Stimulated activated naive CD8-positive, alpha-beta T cell treated with anti-CD3 and anti-CD28 coated beads, Interleukin-15, Interleukin-2, amounts not matched to agents 100 U/mL and 50 U/mL, for 24 hours (primary cell): ENCODE measurements around the gene REEP6.
A peak's percentile ranks its signal among the peaks of the same experiment; 100 is the strongest.
"Not testable (repeated sequence)": the region's sequence is repeated elsewhere in the genome, so short reads cannot be mapped to it uniquely, and the experiment has no call there.

ENCODE experiments used
- ATAC-seq: fragments of 150-1000 bp; cut with Tn5 transposase; one replicate; pipeline ENCODE4 v1.10.0; 2021
- DNase-seq: peaks from one replicate; pipeline ENCODE4 v3.0.0; 2021

The REEP6 gene

DNA sequence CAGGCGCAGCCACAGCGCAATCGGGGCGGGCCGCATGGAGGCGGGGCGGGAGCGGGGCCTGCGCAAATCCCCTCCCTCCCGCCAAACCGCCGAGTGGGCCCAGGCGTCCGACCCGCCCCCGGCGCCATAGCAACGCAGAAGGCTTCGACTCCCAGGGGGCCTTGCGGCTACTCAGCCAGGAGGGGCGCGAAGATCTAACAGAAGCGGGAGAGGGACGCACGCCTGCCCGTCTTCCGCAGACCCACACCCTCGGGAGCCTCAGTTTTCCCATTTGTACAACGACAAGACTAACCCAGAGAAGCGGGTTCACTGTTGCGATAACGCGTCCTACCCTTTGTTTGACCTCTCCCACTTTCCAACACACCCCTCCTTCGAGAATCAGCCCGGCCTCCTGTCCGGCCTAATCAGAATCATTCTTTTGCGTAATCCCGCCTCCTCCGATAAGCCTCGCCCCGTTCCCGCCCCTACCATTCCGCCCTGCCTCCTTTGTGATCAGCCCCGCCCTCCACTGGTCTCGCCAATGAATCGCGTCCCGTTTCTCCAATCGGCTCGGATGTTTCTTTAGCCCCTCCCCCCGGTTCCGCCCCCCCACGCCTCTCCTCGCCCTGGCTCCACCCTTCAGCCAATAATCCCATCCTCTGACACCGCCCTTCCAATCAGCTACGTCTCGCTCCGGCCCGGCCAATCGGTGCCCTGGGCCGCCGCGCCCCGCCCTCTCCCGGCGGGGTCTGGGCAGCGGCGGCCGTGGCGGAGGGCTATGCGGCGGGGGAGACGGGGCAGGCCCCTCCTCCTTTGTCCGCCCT lies 469 bp upstream of the REEP6 start, which contains the start of gene PCSK4:
TSS of gene PCSK4 (minus strand) at position 40 of the 803 bp plus-strand sequence. CDS start at position 36, 4 bp downstream.
- DNase-seq (peak; percentile 97), ATAC-seq (peak; percentile 94)

DNA sequence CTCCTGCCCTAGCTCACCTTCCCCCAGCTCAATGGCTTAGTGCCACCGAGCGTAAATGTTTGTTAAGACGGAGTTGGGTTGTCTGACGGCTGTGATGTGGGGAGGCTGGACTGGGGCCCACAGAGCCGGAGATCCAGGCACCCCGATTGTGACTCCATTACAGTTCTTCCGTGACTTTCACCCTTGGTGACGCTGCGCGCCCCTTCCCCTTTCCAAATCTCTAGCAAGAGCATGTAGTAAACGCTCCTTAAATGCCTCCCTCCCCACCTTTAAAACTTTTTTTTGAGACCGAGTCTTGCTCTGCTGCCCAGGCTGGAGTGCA lies 829 bp downstream of the REEP6 start:
- ATAC-seq (no peak), DNase-seq (no peak)

DNA sequence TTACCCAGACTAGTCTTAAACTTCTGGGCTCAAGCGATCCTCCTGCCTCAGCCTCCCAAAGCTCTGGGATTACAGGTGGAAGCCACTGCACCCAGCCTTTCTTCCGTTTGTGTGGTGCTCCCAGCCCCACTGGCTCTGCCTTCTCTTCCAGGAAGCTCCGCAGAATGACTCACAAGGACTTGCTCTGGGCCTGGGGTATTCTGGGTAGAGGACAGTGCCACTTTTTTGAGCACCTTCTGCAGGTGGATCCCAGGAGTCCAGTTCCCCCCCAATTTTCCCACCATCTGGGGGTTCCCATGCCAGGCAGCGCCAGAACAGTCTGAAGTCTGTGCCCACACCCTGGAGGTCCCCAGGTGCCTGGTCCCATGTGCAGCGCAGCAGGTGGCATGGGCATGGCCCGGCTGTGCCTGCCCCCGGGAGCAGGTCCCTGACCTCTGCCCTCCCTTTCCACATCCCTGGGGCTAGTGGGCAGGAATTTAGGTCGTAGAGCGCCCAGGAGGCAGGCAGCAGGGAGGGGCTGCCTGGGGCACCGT lies 1.6 kb downstream of the REEP6 start:
- no peak for ATAC-seq
- DNase-seq = no peak

DNA sequence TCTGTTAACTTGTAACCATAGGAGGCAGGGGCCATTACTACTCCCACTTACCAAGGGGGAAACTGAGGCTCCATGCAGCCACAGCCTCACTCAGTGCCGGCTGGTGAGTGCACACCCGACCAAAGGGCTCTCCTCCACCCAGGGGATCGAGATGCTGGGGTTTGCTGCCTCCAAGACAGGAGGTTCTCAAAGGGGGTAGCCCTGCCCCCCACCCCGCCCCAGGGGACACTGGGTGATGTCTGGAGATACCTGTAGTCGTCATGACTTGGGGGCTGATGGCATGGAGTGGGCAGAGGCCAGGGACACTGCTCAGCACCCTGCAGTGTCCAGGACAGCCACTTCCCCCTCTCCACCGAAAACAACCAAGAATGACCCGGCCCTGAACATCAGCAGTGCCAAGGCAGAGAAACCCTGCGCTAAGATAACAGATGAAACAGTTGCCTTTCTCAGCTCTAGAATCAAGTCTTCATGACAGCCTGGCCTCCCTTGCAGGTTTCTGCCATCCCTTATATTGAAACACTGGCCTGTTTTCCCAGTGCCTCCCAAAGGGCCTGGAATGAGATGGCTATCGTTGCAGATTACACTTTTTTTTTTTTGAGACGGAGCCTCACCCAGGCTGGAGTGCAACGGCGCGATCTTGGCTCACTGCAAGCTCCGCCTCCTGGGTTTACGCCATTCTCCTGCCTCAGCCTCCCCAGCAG lies 3.3 kb downstream of the REEP6 start:
- ATAC-seq (no peak), DNase-seq (no peak)

DNA sequence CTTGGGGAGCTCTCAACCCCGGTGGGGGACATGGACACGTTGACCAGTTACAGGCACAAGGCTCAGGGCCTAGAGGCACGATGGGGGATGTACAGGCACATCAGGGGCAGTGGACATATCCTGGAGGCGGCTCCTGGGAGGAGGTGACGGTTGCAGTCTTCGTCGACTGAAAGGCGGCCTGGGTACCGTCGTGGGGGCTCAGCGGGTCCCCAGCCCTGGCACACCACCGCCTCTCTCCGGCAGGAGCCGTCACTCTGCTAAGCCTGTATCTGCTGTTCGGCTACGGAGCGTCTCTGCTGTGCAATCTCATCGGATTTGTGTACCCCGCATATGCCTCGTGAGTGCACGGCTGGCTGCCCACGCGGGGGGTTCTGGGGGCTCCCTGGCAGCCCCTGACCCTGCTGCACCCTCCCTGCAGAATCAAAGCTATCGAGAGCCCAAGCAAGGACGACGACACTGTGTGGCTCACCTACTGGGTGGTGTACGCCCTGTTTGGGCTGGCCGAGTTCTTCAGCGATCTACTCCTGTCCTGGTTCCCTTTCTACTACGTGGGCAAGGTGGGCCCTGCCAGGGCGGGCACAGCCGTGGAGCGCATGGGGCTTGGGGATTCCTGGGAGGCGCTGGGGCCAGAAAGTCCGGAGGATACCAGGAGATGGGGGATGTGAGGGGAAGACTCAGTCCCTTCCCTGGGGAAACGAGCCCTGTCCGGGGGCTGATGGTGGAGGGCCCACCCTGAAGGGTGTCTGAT lies 4.2 kb downstream of the REEP6 start:
- no peak for DNase-seq
- no peak for ATAC-seq

DNA sequence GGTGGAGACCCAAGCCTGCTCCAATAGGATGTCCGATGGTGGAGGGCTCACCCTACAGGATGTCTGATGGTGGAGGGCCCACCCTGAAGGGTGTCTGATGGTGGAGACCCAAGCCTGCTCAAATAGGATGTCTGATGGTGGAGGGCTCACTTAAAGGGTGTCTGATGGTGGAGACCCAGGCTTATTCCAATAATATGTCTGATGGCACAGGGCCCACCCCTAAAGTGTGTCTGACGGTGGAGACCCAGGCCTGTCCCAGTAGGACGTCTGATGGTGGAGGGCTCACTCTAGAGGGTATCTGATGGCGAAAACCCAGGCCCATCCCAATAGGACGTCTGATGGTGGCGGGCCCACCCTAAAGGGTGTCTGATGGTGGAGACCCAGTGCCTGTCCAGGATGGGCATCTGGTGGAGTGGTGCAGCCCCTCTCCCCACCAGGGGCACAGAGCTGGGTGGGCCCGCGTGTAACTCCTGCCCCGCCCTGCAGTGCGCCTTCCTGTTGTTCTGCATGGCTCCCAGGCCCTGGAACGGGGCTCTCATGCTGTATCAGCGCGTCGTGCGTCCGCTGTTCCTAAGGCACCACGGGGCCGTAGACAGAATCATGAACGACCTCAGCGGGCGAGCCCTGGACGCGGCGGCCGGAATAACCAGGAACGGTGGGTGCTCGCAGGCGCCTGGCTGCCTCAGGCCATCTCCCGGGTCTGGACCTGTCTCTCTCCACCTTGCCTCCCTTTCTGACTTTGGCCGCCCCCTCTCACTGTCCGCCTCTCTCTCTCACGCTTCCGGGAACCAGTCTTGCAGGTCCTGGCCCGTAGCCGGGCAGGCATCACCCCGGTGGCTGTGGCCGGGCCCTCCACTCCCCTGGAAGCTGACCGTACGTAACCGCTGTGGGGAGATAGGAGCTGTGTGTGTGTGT lies 5.1 kb downstream of the REEP6 start:
- no peak for ATAC-seq
- DNase-seq = no peak

DNA sequence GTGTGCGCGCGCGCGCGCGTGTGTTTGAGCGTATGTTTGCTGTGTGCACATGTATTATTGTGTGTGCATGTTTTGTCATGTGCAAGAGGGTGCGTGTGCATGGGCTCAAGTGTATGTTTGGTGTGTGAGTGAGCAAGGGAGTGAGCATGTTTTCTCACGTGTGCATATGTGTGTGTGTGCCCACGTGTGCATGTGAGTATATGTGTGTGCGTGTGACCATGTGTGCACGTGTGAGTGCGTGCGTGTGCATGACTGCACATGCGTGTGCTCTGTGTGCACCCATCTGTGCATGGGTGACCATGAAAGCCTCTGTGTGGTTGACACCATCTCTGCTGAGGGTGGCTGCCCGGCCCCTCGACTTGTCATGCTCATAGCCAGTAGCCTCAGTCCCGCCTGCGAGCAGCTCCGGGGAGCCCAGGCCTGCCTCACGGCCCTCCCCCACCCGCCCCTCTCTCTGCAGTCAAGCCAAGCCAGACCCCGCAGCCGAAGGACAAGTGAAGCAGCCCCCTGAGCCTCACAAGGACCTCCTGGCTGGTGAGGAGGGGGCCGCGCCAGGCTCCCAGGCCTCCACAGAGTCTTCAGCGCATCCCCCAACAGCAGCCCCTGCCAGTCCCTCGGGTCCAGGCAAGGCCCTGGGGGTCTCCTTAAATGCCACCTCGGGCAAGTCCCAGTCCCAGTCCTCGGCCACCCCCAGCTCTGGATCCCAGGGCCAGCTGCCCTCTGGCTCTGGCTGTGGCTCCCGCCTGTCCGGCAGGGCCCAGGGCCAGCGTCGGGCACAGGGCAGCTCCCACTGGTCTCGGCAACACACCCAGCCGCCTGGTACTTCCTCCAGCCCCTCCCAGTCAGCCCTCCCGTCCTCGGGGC lies 6.0 kb downstream of the REEP6 start:
- ATAC-seq (no peak), DNase-seq (no peak)

DNA sequence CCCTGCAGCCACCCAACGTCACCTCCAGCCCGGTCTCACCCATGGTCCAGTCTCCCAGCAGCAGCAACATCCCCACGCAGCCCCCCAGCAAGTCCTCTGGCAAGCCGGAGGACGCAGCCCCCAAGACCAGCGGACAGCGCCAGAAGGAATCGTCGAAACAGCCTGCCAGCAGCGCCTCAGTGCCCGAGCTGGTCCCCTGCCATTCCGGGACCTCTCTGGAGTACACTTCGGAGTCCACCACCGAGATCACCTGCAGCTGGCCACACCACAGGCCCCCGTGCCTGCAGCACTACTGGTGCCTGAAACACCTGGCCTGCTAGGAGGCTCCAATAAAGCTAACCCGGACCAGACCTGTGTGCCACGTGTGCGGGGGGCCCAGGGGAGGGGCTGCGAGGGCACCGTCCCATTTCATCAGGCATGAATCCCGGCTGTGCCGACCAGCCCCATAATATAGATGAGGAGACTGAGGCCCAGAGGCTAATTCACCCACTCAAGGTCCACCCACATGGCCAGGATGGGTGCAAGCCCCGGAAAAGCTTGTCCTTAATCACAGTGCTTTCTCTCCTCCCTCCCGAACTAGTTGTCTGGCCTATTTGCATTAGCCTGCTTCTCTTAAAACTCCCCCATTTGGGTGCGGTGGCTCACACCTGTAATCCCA lies 6.7 kb downstream of the REEP6 start:
- DNase-seq = no peak
- ATAC-seq = no peak

DNA sequence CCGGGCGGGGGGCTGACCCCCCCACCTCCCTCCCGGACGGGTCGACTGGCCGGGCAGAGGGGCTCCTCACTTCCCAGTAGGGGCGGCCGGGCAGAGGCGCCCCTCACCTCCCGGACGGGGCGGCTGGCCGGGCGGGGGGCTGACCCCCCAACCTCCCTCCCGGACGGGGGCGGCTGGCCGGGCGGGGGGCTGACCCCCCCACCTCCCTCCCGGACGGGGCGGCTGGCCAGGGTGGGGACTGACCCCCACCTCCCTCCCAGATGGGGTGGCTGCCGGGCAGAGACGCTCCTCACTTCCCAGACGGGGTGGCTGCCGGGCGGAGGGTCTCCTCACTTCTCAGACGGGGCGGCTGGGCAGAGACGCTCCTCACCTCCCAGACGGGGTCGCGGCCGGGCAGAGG lies 8.2 kb downstream of the REEP6 start:
- not testable (repeated sequence) for DNase-seq, ATAC-seq

DNA sequence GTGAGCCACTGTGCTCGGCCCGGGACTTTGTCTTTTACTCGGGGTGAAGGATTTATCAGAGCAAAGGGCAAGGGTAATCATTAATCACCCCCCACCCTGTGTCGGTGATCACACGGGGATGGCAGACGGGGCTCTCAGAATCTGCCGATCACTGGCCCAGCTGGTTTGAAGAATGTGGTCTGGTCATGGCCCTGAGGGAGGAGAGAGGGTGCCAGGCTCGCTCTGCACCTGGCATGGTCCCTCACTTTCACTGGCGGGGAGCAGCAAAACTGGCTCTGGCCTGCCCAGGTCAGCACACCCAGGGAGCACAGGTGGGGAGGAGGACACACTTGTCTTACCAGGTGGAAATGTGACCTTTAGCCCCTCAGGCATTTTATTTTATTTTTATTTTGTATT lies 10.2 kb downstream of the REEP6 start:
- ATAC-seq (no peak), DNase-seq (no peak)

DNA sequence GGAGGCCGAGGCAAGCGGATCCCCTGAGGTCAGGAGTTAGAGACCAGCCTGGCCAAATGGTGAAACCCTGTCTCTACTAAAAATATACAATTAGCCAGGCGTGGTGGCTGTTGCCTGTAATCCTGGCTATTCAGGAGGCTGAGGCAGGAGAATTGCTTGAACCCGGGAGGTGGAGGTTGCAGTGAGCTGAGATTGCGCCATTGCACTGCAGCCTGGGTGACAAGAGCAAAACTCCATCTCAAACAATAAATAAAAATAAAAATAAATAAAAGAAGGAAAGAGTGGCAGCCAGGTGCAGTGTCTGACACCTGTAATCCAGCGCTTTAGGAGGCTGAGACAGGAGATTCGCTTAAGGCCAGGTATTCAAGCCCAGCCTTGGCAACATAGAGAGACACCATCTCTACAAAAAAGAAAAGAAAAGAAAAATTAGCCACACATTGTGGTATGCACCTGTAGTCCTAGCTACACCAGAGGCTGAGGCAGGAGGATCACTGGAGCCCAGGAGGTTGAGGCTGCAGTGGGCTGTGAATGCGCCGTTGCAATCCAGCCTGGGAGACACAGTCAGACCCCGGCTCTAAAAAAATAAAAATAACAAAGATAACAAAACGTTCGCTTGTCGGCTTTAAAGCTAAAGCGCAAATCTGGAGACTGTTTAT lies 11.6 kb downstream of the REEP6 start:
- DNase-seq = no peak
- no peak for ATAC-seq

DNA sequence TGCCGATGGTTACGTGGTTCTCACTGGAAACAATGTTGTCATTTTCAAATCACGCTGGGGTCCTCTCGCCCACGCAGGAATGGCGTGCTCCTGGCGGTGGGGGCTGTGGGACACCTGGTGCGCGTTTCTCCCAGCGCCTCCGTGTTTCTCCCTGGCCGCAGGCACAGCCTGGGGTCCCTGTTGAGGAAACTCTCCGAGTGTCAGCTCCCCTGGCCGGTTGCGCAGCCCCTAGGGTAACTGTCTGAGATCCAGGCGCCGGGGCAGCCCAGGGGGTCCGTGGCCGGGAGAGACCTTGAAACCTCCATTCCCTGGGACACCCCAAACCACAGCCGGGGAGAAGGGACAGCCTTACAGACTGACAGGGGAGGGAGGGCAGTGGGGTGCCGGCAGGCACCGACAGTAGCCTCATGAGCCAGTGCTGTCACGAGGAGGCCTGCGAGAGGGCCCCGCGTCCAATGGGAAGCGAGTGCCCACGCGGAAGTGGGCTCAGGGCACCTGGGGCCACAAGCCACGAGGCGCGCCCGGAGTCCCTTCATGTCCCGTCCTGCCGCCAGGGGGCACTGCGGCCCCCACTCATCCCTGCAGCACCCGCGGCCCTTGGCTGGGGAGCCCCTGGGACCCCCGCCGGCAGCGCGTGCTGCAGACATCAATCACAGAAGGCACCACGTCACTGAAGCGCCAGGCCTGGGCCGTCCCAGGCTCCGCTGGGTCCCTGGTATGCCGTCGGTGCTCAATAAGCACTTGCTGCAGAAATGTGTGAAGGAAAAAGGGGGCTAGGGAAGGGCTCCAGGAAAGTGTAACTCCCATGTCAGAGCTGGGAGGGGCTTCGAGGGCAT lies 12.3 kb downstream of the REEP6 start:
- ATAC-seq = peak; percentile 58
- DNase-seq = peak; percentile 83

DNA sequence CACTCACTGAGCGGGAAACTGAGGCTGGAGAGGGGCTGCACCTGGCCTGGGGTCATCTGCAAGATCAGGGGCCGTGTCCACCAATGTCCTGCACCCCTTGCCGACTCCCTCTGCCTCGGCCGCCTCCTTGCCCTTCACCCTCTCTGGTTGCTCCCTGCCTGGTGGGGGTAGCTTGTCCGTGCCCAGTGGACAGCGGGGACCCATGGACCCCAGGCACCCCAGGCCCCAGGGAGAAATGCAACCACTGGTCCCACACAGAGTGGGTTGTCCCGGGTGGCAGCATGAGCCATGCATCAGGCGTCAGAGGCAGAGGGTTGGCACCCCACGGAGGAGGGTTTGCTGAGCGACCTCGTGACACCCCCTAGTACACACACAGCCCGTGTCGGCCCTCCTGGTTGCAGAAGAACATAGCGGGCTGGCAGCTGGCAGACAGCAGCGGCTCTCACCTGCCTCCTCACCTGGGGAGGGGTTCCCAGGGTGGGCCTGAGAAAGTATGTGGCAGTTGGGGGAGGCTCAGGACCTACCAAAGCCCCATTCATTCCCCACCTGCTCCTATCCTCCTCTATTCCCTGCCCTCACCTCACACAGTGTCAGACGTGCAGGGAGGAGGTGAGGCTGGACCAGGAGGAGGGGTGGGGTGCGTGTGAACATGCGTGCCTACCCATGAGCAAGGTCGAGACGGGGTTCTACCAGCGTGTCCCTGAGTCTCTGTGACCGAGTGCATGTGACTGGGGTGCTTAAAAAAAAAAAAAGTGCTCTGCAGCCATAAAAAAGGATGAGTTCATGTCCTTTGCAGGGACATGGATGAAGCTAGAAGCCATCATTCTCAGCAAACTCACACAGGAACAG lies 13.2 kb downstream of the REEP6 start:
- ATAC-seq (no peak), DNase-seq (no peak)

DNA sequence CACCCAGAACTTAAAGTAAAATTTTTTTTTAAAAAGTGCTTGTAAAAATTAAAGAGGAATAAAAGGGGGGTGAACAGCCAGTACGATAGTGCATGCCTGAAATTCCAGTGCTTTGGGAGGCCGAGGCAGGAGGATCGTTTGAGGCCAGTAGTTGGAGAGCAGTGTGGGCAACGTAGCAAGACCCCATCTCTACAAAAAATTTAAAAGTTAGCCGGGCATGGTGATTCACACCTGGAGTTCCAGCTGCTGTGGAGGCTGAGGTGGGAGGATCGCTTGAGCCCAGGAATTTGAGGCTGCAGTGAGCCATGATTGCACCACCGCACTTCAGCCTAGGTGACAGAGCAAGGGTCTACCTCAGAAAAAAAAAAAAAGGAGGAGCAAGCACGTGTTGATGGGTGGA lies 14.0 kb downstream of the REEP6 start:
- ATAC-seq = no peak

DNA sequence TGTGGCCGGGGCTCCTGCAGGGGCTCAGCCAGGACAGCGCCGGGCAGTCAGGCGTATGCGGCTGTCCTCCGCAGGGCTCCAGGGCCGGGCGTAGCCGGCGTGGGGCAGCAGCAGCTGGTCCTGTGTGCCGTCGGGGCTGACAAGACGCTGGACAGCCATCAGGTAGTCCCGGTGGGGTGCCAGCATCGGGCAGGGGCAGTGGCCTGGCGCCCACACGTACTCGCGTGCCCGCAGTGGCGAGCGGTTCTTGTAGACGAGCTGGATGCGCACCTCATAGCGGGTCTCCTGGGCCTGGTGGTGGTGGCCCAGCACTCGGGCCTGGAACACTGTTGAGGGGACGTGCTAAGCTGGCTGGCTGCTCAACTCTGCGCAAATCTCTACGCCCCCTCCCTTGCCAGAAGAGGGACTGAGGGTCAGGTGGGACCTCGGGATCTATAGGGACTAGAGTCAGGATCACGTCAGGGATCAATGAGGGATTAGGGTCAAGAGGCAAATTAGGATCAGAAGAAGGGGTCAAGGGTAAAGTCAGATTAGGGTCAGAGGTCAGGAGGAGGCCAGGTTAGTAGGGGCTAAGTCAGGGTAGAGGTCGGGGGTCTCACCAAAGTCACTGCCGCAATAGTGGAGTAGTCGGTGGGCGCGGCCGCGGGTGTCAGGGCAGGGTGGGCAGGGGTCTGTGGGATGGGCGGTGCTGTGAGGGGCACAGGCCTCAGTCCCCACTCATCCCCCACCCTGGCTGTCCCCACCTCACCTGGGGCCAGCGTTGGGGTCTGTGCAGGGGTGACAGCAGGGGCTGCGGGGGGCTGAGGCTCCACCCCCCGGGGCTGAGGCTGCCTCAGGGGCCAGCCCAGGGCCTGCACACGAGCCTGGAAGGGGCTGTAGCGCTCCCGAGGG lies 15.3 kb downstream of the REEP6 start:
- DNase-seq (no peak), ATAC-seq (no peak)

More for the DNA sequence above, 14.0 kb downstream of the REEP6 start:
- DNase-seq = no peak

DNA sequence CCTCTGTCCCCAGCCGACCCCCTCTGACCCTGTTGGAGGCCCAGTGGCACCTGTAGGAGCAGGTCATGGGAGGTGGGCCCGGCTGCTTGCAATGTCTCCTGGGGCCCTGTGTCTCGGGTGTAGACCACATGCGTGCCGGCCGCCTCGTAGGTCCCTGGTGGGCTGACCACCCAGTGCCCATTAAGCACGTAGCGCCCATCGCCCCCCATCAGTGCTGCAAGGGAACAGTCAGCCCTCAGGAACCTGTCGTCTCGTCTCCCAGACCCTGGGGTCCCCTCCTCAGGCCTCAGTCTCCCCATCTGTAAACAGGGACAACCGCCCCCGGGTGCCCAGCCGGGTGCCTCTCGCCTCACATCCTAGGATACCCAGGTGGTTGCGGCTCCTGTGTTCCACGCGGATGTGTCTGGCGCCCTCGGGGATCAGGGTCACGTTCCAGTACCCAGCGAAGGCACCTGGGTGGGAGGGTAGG lies 16.2 kb downstream of the REEP6 start:
- DNase-seq = no peak
- ATAC-seq = no peak
